ENCODE data around the gene FCRLA. TPM values are rescaled to one million over a fixed set of nuclear protein-coding genes. Genes with fewer than 3 reads are reported as not detected.

FCRLA gene
- polyA plus RNA-seq, 1 donor (not counting 4 experiments of a cell fraction or from before 2014, with no cell fraction given), result 2.0 TPM

GRCh38 chr1:161702250-161702649, 4.8 kb upstream of the FCRLA start:
- H3K4me2 ChIP-seq (ENCODE audit: control insufficient read depth, extremely low read depth, insufficient read depth, low read depth, low read length), result no peak overlapping the region
- H3K9me1 ChIP-seq (ENCODE audit: control insufficient read depth, extremely low read depth, insufficient read depth, low read length), result no peaks in the 10 kb centered on the region
- no peaks in the 10 kb centered on the region for H3K36me3 ChIP-seq (ENCODE audit: control insufficient read depth in 2 of 2, extremely low read depth in 1 of 2, insufficient read depth in 2 of 2, low read length in 2 of 2)
- dilution Hi-C loops (cut with MboI; ENCODE audit: extremely low pct_ligation_motif_present, low sequenced_read_pairs), result no loop called here
- TF ChIP-seq CTCF (optimal IDR thresholded peaks at IDR 0.05 in 1 of 3, IDR thresholded peaks at IDR 0.05 in 1 of 3, conservative IDR thresholded peaks at IDR 0.05 in 1 of 3; ENCODE audit: extremely low read depth in 1 of 3, insufficient read depth in 2 of 3, low read length in 3 of 3) (no peak), EZH2 (IDR thresholded peaks at IDR 0.05; ENCODE audit: low read length) (no peak)
- peaks cover 13% of the 10 kb centered on the region for H3K4me1 ChIP-seq (ENCODE audit: control insufficient read depth, extremely low read depth, insufficient read depth, low read length)
- no peaks in the 10 kb centered on the region for H3K79me2 ChIP-seq (ENCODE audit: control insufficient read depth, insufficient read depth, low read length)
- no peak overlapping the region for H3K4me3 ChIP-seq (ENCODE audit: control insufficient read depth in 2 of 3, extremely low read depth in 1 of 3, insufficient read depth in 2 of 3, low read depth in 1 of 3, low read length in 3 of 3)
- no peaks in the 10 kb centered on the region for H3K27me3 ChIP-seq (ENCODE audit: control insufficient read depth, extremely low read depth, insufficient read depth, low read length)
- no peaks in the 10 kb centered on the region for H3K9me3 ChIP-seq (ENCODE audit: control insufficient read depth, low read depth, low read length)
- H4K20me1 ChIP-seq (ENCODE audit: control insufficient read depth, extremely low read depth, insufficient read depth, low read length), result no peaks in the 10 kb centered on the region
- no peak overlapping the region for H3K27ac ChIP-seq (ENCODE audit: control insufficient read depth, insufficient read depth, low read length)
- H3K9ac ChIP-seq (ENCODE audit: control insufficient read depth, extremely low read depth, insufficient read depth, low read length), result no peak overlapping the region
- no peak for FAIRE-seq
- DNase-seq (ENCODE audit: low read depth, low spot score), result no peak
- no peak overlapping the region for H2AFZ ChIP-seq (ENCODE audit: control insufficient read depth, low read length)

GRCh38 chr1:161705537-161705936, 1.5 kb upstream of the FCRLA start:
- no peaks in the 10 kb centered on the region for H3K27me3 ChIP-seq (ENCODE audit: control insufficient read depth, extremely low read depth, insufficient read depth, low read length)

More at GRCh38 chr1:161705537-161705936, 1.5 kb upstream of the FCRLA start:
- no peak overlapping the region for H3K4me3 ChIP-seq (ENCODE audit: control insufficient read depth in 2 of 3, extremely low read depth in 1 of 3, insufficient read depth in 2 of 3, low read depth in 1 of 3, low read length in 3 of 3)
- FAIRE-seq (no peak), DNase-seq (ENCODE audit: low read depth, low spot score) (no peak)
- H4K20me1 ChIP-seq (ENCODE audit: control insufficient read depth, extremely low read depth, insufficient read depth, low read length), result no peaks in the 10 kb centered on the region
- no peak overlapping the region for H3K9ac ChIP-seq (ENCODE audit: control insufficient read depth, extremely low read depth, insufficient read depth, low read length)
- no peaks in the 10 kb centered on the region for H3K9me1 ChIP-seq (ENCODE audit: control insufficient read depth, extremely low read depth, insufficient read depth, low read length)
- peaks cover 14% of the 10 kb centered on the region for H3K4me1 ChIP-seq (ENCODE audit: control insufficient read depth, extremely low read depth, insufficient read depth, low read length)
- H3K36me3 ChIP-seq (ENCODE audit: control insufficient read depth in 2 of 2, extremely low read depth in 1 of 2, insufficient read depth in 2 of 2, low read length in 2 of 2), result no peaks in the 10 kb centered on the region
- dilution Hi-C loops (cut with MboI; ENCODE audit: extremely low pct_ligation_motif_present, low sequenced_read_pairs), result no loop called here
- no peaks in the 10 kb centered on the region for H3K79me2 ChIP-seq (ENCODE audit: control insufficient read depth, insufficient read depth, low read length)
- no peaks in the 10 kb centered on the region for H3K9me3 ChIP-seq (ENCODE audit: control insufficient read depth, low read depth, low read length)
- no peak overlapping the region for H3K4me2 ChIP-seq (ENCODE audit: control insufficient read depth, extremely low read depth, insufficient read depth, low read depth, low read length)
- H3K27ac ChIP-seq (ENCODE audit: control insufficient read depth, insufficient read depth, low read length), result no peak overlapping the region
- TF ChIP-seq CTCF (optimal IDR thresholded peaks at IDR 0.05 in 1 of 3, IDR thresholded peaks at IDR 0.05 in 1 of 3, conservative IDR thresholded peaks at IDR 0.05 in 1 of 3; ENCODE audit: extremely low read depth in 1 of 3, insufficient read depth in 2 of 3, low read length in 3 of 3), result no peak
- no peak for TF ChIP-seq EZH2 (IDR thresholded peaks at IDR 0.05; ENCODE audit: low read length)
- no peak overlapping the region for H2AFZ ChIP-seq (ENCODE audit: control insufficient read depth, low read length)
